SKM-1 (cell line): ENCODE measurements around the gene KDM4F.
"Not testable (repeated sequence)": the region's sequence is repeated elsewhere in the genome, so short reads cannot be mapped to it uniquely, and the experiment has no call there.

Source experiments
- DNase-seq: peaks from one replicate; lab custom pipeline; 2025; ENCODE audit not compliant: unreplicated experiment; lab: John Stamatoyannopoulos, UW

KDM4F gene

GRCh38 chr11:95049122-95049521 is at the start of gene KDM4F:
Gene KDM4F (plus strand): TSS chr11:95049422.
- DNase-seq, result not testable (repeated sequence)

GRCh38 chr11:95003716-95004115 is 45.5 kb upstream of the KDM4F start:
- no peak for DNase-seq

GRCh38 chr11:95005642-95006041 is 43.6 kb upstream of the KDM4F start:
- DNase-seq, result no peak

GRCh38 chr11:95011376-95011775 is 37.8 kb upstream of the KDM4F start:
- DNase-seq, result no peak

- DNase-seq, result no peak
These were observed 34.9 kb upstream of the KDM4F start for GRCh38 chr11:95014184-95014821.

- no peak for DNase-seq
These were observed 33.1 kb upstream of the KDM4F start for GRCh38 chr11:95016139-95016538.

- not testable (repeated sequence) for DNase-seq
These were observed 27.8 kb upstream of the KDM4F start for GRCh38 chr11:95021468-95021867.

GRCh38 chr11:95024958-95025357 is 24.3 kb upstream of the KDM4F start, which contains the start of gene KDM4E:
Gene KDM4E (plus strand): TSS chr11:95025258. CDS start chr11:95025558, 300 bp downstream.
- DNase-seq, result no peak

GRCh38 chr11:95025594-95025993 is 23.6 kb upstream of the KDM4F start:
- DNase-seq, result not testable (repeated sequence)

GRCh38 chr11:95028357-95028756 is 20.9 kb upstream of the KDM4F start:
- no peak for DNase-seq

GRCh38 chr11:95033051-95033450 is 16.2 kb upstream of the KDM4F start:
- DNase-seq, result no peak

GRCh38 chr11:95035316-95035715 is 13.9 kb upstream of the KDM4F start:
- DNase-seq, result no peak

GRCh38 chr11:95037356-95038035 is 11.7 kb upstream of the KDM4F start:
- not testable (repeated sequence) for DNase-seq

- DNase-seq, result no peak
These were observed 7.0 kb upstream of the KDM4F start for GRCh38 chr11:95042239-95042638.

GRCh38 chr11:95042906-95043305 is 6.3 kb upstream of the KDM4F start:
- no peak for DNase-seq

GRCh38 chr11:95044010-95044409 is 5.2 kb upstream of the KDM4F start:
- DNase-seq, result no peak

- DNase-seq, result no peak
These were observed 3.4 kb upstream of the KDM4F start for GRCh38 chr11:95045812-95046211.

- no peak for DNase-seq
These were observed 1.5 kb downstream of the KDM4F start for GRCh38 chr11:95050595-95051202.

- no peak for DNase-seq
These were observed 5.1 kb downstream of the KDM4F start for GRCh38 chr11:95054356-95054755.

- no peak for DNase-seq
These were observed 6.2 kb downstream of the KDM4F start for GRCh38 chr11:95055283-95055897.

- no peak for DNase-seq
These were observed 8.7 kb downstream of the KDM4F start for GRCh38 chr11:95057959-95058358.

- DNase-seq, result no peak
These were observed 9.4 kb downstream of the KDM4F start for GRCh38 chr11:95058621-95059020.
